Large intestine (tissue), 3 donors: Measurements from ENCODE around the gene NOTCH1. TPM values are rescaled to one million over a fixed set of nuclear protein-coding genes. Genes with fewer than 3 reads are reported as not detected.

Source experiments
- DNase-seq, 2 donors: peaks; one replicate each; pipeline versions ENCODE4 v3.0.0 to v3.0.0-alpha.2; 2013
- H3K27ac ChIP-seq: one replicate; pipeline ENCODE4 v1.5.1; 2013; ENCODE audit warnings: low read length
- H3K27me3 ChIP-seq: 2 replicates; pipeline ENCODE4 v1.6.1; 2013; ENCODE audit warnings: low read length; ENCODE audit not compliant: control insufficient read depth, insufficient read depth
- H3K36me3 ChIP-seq: 2 replicates; pipeline ENCODE4 v1.6.1; 2013; ENCODE audit warnings: low read length; ENCODE audit not compliant: control insufficient read depth, insufficient read depth
- H3K4me1 ChIP-seq: one replicate; pipeline ENCODE4 v1.6.1; 2013; ENCODE audit warnings: low read length; ENCODE audit not compliant: control insufficient read depth, insufficient read depth
- H3K4me3 ChIP-seq: one replicate; pipeline ENCODE4 v1.5.1; 2013; ENCODE audit warnings: low read length
- H3K9me3 ChIP-seq: one replicate; pipeline ENCODE4 v1.6.1; 2013; ENCODE audit warnings: mild to moderate bottlenecking, low read depth, low read length, moderate library complexity; ENCODE audit not compliant: control insufficient read depth
- WGBS: methylation state at CpG from one replicate; pipeline ENCODE4 v1.1.5; 2013; ENCODE audit warnings: low lambda C conversion rate; ENCODE audit not compliant: insufficient coverage; 5-methylcytosine and 5-hydroxymethylcytosine counted together
- polyA plus RNA-seq: library from polyadenylated mRNA; unstranded; fragments of 120-200 nt; gene quantifications from one replicate; pipeline ENCODE4 v1.2.1, GENCODE V29; 2013

The NOTCH1 gene
- polyA plus RNA-seq, 1 donor, result 13.4 TPM

GRCh38 chr9:136495238-136495800 is 50.5 kb downstream of the NOTCH1 start:
- no peaks in the 10 kb centered on the region for H3K4me1 ChIP-seq
- no peak overlapping the region for H3K27ac ChIP-seq
- H3K4me3 ChIP-seq, result no peak overlapping the region
- H3K27me3 ChIP-seq, result no peaks in the 10 kb centered on the region
- H3K9me3 ChIP-seq, result no peaks in the 10 kb centered on the region
- WGBS, result 89% methylated on average over 1 of the region's 17 CpGs
- no peak for DNase-seq
- H3K36me3 ChIP-seq, result peaks cover 32% of the 10 kb centered on the region

- Histone ChIP-seq H3K4me1 (no peaks in the 10 kb centered on the region), H3K36me3 (peaks cover 26% of the 10 kb centered on the region), H3K27me3 (peaks cover under 1% of the 10 kb centered on the region), H3K9me3 (no peaks in the 10 kb centered on the region), H3K27ac (no peak overlapping the region), H3K4me3 (no peak overlapping the region)
- DNase-seq, result no peak
- WGBS, result no CpG with 5 or more reads among the region's 29 CpGs
Measured at GRCh38 chr9:136494531-136495215, 51.2 kb downstream of the NOTCH1 start.

GRCh38 chr9:136494012-136494411 is 51.8 kb downstream of the NOTCH1 start:
- no peaks in the 10 kb centered on the region for H3K9me3 ChIP-seq
- H3K36me3 ChIP-seq, result peaks cover 20% of the 10 kb centered on the region
- H3K4me3 ChIP-seq, result no peak overlapping the region
- DNase-seq, result no peak
- H3K27me3 ChIP-seq, result peaks cover 2% of the 10 kb centered on the region
- no CpG with 5 or more reads among the region's 9 CpGs for WGBS
- no peaks in the 10 kb centered on the region for H3K4me1 ChIP-seq
- H3K27ac ChIP-seq, result no peak overlapping the region

GRCh38 chr9:136493567-136493971 is 52.3 kb downstream of the NOTCH1 start:
- peaks cover 2% of the 10 kb centered on the region for H3K27me3 ChIP-seq
- no CpG with 5 or more reads among the region's 8 CpGs for WGBS
- no peak for DNase-seq
- no peak overlapping the region for H3K27ac ChIP-seq
- H3K9me3 ChIP-seq, result no peaks in the 10 kb centered on the region
- no peaks in the 10 kb centered on the region for H3K4me1 ChIP-seq
- H3K4me3 ChIP-seq, result no peak overlapping the region
- H3K36me3 ChIP-seq, result peaks cover 15% of the 10 kb centered on the region

GRCh38 chr9:136492978-136493522 is 52.8 kb downstream of the NOTCH1 start:
- WGBS, result no CpG with 5 or more reads among the region's 26 CpGs
- Histone ChIP-seq H3K27ac (no peak overlapping the region), H3K4me1 (no peaks in the 10 kb centered on the region), H3K36me3 (peaks cover 12% of the 10 kb centered on the region), H3K9me3 (no peaks in the 10 kb centered on the region), H3K27me3 (peaks cover 2% of the 10 kb centered on the region), H3K4me3 (no peak overlapping the region)
- no peak for DNase-seq

- H3K27ac ChIP-seq, result no peak overlapping the region
- no peaks in the 10 kb centered on the region for H3K36me3 ChIP-seq
- H3K4me3 ChIP-seq, result no peak overlapping the region
- no peak for DNase-seq
- H3K9me3 ChIP-seq, result no peaks in the 10 kb centered on the region
- peaks cover 17% of the 10 kb centered on the region for H3K27me3 ChIP-seq
- H3K4me1 ChIP-seq, result peaks cover 2% of the 10 kb centered on the region
- WGBS, result no CpG with 5 or more reads among the region's 17 CpGs
Measured at GRCh38 chr9:136489731-136490130, 56.1 kb downstream of the NOTCH1 start.

- Histone ChIP-seq H3K4me1 (peaks cover 9% of the 10 kb centered on the region), H3K9me3 (no peaks in the 10 kb centered on the region), H3K36me3 (no peaks in the 10 kb centered on the region), H3K4me3 (no peak overlapping the region), H3K27me3 (peaks cover 17% of the 10 kb centered on the region), H3K27ac (no peak overlapping the region)
- WGBS, result no CpG with 5 or more reads among the region's 22 CpGs
- DNase-seq, result peak; percentile 39 to 60
Measured at GRCh38 chr9:136488247-136489214, 57.3 kb downstream of the NOTCH1 start.

- no CpG with 5 or more reads among the region's 7 CpGs for WGBS
- no peaks in the 10 kb centered on the region for H3K36me3 ChIP-seq
- H3K4me3 ChIP-seq, result no peak overlapping the region
- no peaks in the 10 kb centered on the region for H3K9me3 ChIP-seq
- peaks cover 17% of the 10 kb centered on the region for H3K27me3 ChIP-seq
- no peak overlapping the region for H3K27ac ChIP-seq
- no peak for DNase-seq
- H3K4me1 ChIP-seq, result peaks cover 9% of the 10 kb centered on the region
Measured at GRCh38 chr9:136487672-136488071, 58.2 kb downstream of the NOTCH1 start.

- no peaks in the 10 kb centered on the region for H3K9me3 ChIP-seq
- H3K27ac ChIP-seq, result no peak overlapping the region
- no peaks in the 10 kb centered on the region for H3K36me3 ChIP-seq
- no CpG with 5 or more reads among the region's 18 CpGs for WGBS
- no peak overlapping the region for H3K4me3 ChIP-seq
- peaks cover 9% of the 10 kb centered on the region for H3K4me1 ChIP-seq
- H3K27me3 ChIP-seq, result peaks cover 17% of the 10 kb centered on the region
- DNase-seq, result no peak
Measured at GRCh38 chr9:136486823-136487620, 58.8 kb downstream of the NOTCH1 start.
